HepG2 (cell line): Measurements from ENCODE around the gene CBFA2T2. TPM values are rescaled to one million over a fixed set of nuclear protein-coding genes. Genes with fewer than 3 reads are reported as not detected.

Experiments
- CREB3 ChIP-seq: sonication (generic); formaldehyde crosslinking; IDR thresholded peaks from 2 replicates; pipeline ENCODE4 v1.5.0; 2020; ENCODE audit warnings: missing genetic modification reagents
- ELF4 ChIP-seq: sonication (generic); formaldehyde crosslinking; IDR thresholded peaks from 2 replicates; pipeline ENCODE4 v1.5.0; 2020; ENCODE audit warnings: missing genetic modification reagents, mild to moderate bottlenecking, moderate library complexity, borderline replicate concordance
- FOSL2 ChIP-seq: sonication (generic); formaldehyde crosslinking; IDR thresholded peaks from 2 replicates; pipeline ENCODE4 v1.4.0; 2020; ENCODE audit warnings: missing genetic modification reagents
- GTF3A ChIP-seq: sonication (generic); formaldehyde crosslinking; conservative IDR thresholded peaks from 2 replicates; pipeline ENCODE4 v1.4.0; 2020; ENCODE audit warnings: mild to moderate bottlenecking, missing genetic modification reagents
- MAFF ChIP-seq: IDR thresholded peaks from 2 replicates; pipeline ENCODE4 v1.6.1; 2011; ENCODE audit warnings: low read depth, low read length, improper control_type of control experiment
- MBNL3 ChIP-seq: fragments of 250-450 bp; sonication (Bioruptor Pico); conservative IDR thresholded peaks from 2 replicates; pipeline ENCODE4 v1.8.0; 2022; ENCODE audit warnings: mild to moderate bottlenecking, inconsistent platforms
- NONO ChIP-seq, 2 experiments: fragments of 450-650 bp in 1 of 2; sonication (generic) in 1 of 2; formaldehyde crosslinking in 1 of 2; IDR thresholded peaks in 1 of 2; conservative IDR thresholded peaks in 1 of 2; 2 replicates each; pipeline versions ENCODE4 v1.6.1 to v1.8.0; 2017 to 2022; ENCODE audit warnings: mild to moderate bottlenecking in 1 of 2, missing genetic modification reagents in 1 of 2, moderate library complexity in 1 of 2
- POGK ChIP-seq: sonication (generic); formaldehyde crosslinking; conservative IDR thresholded peaks from 2 replicates; pipeline ENCODE4 v1.8.0; 2022; ENCODE audit warnings: mild to moderate bottlenecking, moderate library complexity, missing genetic modification reagents
- SP5 ChIP-seq: IDR thresholded peaks from 2 replicates; pipeline ENCODE4 v1.6.1; 2016; ENCODE audit warnings: low read depth, borderline replicate concordance
- SRSF9 ChIP-seq: fragments of 200-400 bp; formaldehyde crosslinking; IDR thresholded peaks from 2 replicates; pipeline ENCODE4 v1.6.1; 2018; ENCODE audit warnings: borderline replicate concordance, mild to moderate bottlenecking, low read depth, low read length; ENCODE audit not compliant: insufficient read depth, poor library complexity, severe bottlenecking
- TERF1 ChIP-seq: sonication (generic); formaldehyde crosslinking; IDR thresholded peaks from 2 replicates; pipeline ENCODE4 v1.8.0; 2022; ENCODE audit warnings: mild to moderate bottlenecking, missing genetic modification reagents, moderate library complexity
- UBTF ChIP-seq: sonication (generic); formaldehyde crosslinking; IDR thresholded peaks from 2 replicates; pipeline ENCODE4 v1.4.0; 2020; ENCODE audit warnings: mild to moderate bottlenecking, missing genetic modification reagents
- ZFP90 ChIP-seq: sonication (generic); formaldehyde crosslinking; IDR thresholded peaks from 2 replicates; pipeline ENCODE4 v1.8.0; 2022; ENCODE audit warnings: missing genetic modification reagents, mild to moderate bottlenecking, inconsistent platforms, borderline replicate concordance
- ZIK1 ChIP-seq: sonication (generic); formaldehyde crosslinking; IDR thresholded peaks from 2 replicates; pipeline ENCODE4 v1.5.0; 2020; ENCODE audit warnings: mild to moderate bottlenecking, low read depth, missing genetic modification reagents, borderline replicate concordance
- ZNF549 ChIP-seq: sonication (generic); formaldehyde crosslinking; IDR thresholded peaks from 2 replicates; pipeline ENCODE4 v1.5.0; 2020; ENCODE audit warnings: missing genetic modification reagents
- ZNF687 ChIP-seq: sonication (generic); formaldehyde crosslinking; IDR thresholded peaks from 2 replicates; pipeline ENCODE4 v1.5.1; 2020; ENCODE audit warnings: mild to moderate bottlenecking, missing genetic modification reagents, moderate library complexity
- ZNF720 ChIP-seq: sonication (generic); formaldehyde crosslinking; IDR thresholded peaks from 2 replicates; pipeline ENCODE4 v1.4.0; 2020; ENCODE audit warnings: missing genetic modification reagents
- polyA plus RNA-seq, 8 experiments: library from polyadenylated mRNA; depleted of rRNA in 3 of 8; stranded (reverse) in 7 of 8; unstranded in 1 of 8; fragments of >200 nt; fragmentation: Illumina TruSeq in 4 of 8; extraction: Trizol in 4 of 8; gene quantifications; 2 replicates each; pipeline versions ENCODE4 v1.2.1 to v1.2.3, GENCODE V29; 2011 to 2016; ENCODE audit warnings: low read depth in 4 of 8, missing spikeins in 1 of 8, mixed read lengths in 1 of 8; ENCODE audit not compliant: insufficient read depth in 1 of 8
- total RNA-seq, 5 experiments: library from RNA; depleted of rRNA; stranded (reverse); fragments of >200 nt; fragmentation: Illumina TruSeq; extraction: Trizol; gene quantifications; 2 replicates each; pipeline ENCODE4 v1.2.3, GENCODE V29; 2016; ENCODE audit warnings: low read depth in 1 of 5

CBFA2T2 gene
- total and polyA plus RNA-seq, 2 of the 13 experiments (the other 11 are each of a cell fraction or from before 2014, with no cell fraction given) = 6.3 to 21.2 TPM

- TF ChIP-seq POGK (no peak; the same call in 1 of the 2 replicates), ZFP90 (peak; percentile 85; the same call in 1 of the 2 replicates), MAFF (no peak), TERF1 (no peak), MBNL3 (CRISPR knock-in tag) (no peak), SRSF9 (no peak), ZNF687 (CRISPR knock-in tag) (peak; percentile 81), SP5 (CRISPR knock-in tag) (0 out of 2 replicates have a peak, but pooled peaks have one; percentile 33), ZIK1 (CRISPR knock-in tag) (no peak), GTF3A (no peak), ELF4 (CRISPR knock-in tag) (no peak), FOSL2 (CRISPR knock-in tag) (0 out of 2 replicates have a peak, but pooled peaks have one; percentile 6), ZNF720 (CRISPR knock-in tag) (no peak), CREB3 (CRISPR knock-in tag) (no peak), UBTF (CRISPR knock-in tag) (0 out of 2 replicates have a peak, but pooled peaks have one; percentile 47), ZNF549 (CRISPR knock-in tag) (no peak), NONO (IDR thresholded peaks at IDR 0.05) (no peak), NONO (CRISPR knock-in tag; conservative IDR thresholded peaks at IDR 0.05) (peak; percentile 56)
Measured at GRCh38 chr20:33685328-33686099, 195.6 kb downstream of the CBFA2T2 start (continued).
